T47D (cell line): ENCODE results near the gene C1orf105.
"Not testable (repeated sequence)": the region's sequence is repeated elsewhere in the genome, so short reads cannot be mapped to it uniquely, and the experiment has no call there.

ENCODE experiments used
- DNase-seq, 2 experiments: peaks; one replicate each; pipeline versions ENCODE4 v3.0.0 to v3.0.0-alpha.2; 2011 to 2012; ENCODE audit warnings: low read depth in 1 of 2, low spot score in 1 of 2
- JUND ChIP-seq: IDR thresholded peaks from 2 replicates; pipeline ENCODE4 v1.6.1; 2012; ENCODE audit warnings: low read depth
- in situ Hi-C: cut with HindIII; loops from 2 replicates; pipeline ENCODE4 v1.10.0; 2016; ENCODE audit warnings: low sequenced_read_pairs, low pct_unique_long_range_greater_than_20kb

Gene C1orf105

GRCh38 chr1:172416496-172417035 lies 3.9 kb upstream of the C1orf105 start:
- TF ChIP-seq JUND, result no peak
- DNase-seq, result no peak
- in situ Hi-C loops, result no loop called here

GRCh38 chr1:172417557-172417956 lies 2.9 kb upstream of the C1orf105 start:
- in situ Hi-C loops, result no loop called here
- TF ChIP-seq JUND, result no peak
- DNase-seq, result no peak

- in situ Hi-C loops, result no loop called here
- DNase-seq, result no peak
- TF ChIP-seq JUND, result no peak
These were observed 1.6 kb downstream of the C1orf105 start for GRCh38 chr1:172421974-172422604.

- DNase-seq, result no peak
- in situ Hi-C loops, result no loop called here
- no peak for TF ChIP-seq JUND
These were observed 2.9 kb downstream of the C1orf105 start for GRCh38 chr1:172423336-172423735.

- no peak for DNase-seq
- in situ Hi-C loops, result no loop called here
- no peak for TF ChIP-seq JUND
These were observed 4.9 kb downstream of the C1orf105 start for GRCh38 chr1:172425339-172425738.

- in situ Hi-C loops, result no loop called here
- DNase-seq, result no peak
- TF ChIP-seq JUND, result no peak
These were observed 6.7 kb downstream of the C1orf105 start for GRCh38 chr1:172427191-172427590.

GRCh38 chr1:172429331-172430127 lies 9.0 kb downstream of the C1orf105 start:
- peak; percentile 46 to 84 for DNase-seq
- in situ Hi-C loops, result no loop called here
- TF ChIP-seq JUND, result no peak

- DNase-seq, result no peak
- TF ChIP-seq JUND, result no peak
- in situ Hi-C loops, result no loop called here
These were observed 9.6 kb downstream of the C1orf105 start for GRCh38 chr1:172430128-172430454.

- TF ChIP-seq JUND, result no peak
- no peak for DNase-seq
- in situ Hi-C loops, result no loop called here
These were observed 10.7 kb downstream of the C1orf105 start for GRCh38 chr1:172431204-172431603.

- no peak for TF ChIP-seq JUND
- peak in 1 of 2 experiments; percentile 61 for DNase-seq
- in situ Hi-C loops, result no loop called here
These were observed 11.3 kb downstream of the C1orf105 start for GRCh38 chr1:172431721-172432192.

GRCh38 chr1:172437183-172437582 lies 16.7 kb downstream of the C1orf105 start:
- DNase-seq, in situ Hi-C loops: not testable (repeated sequence)

- DNase-seq, result no peak
- no peak for TF ChIP-seq JUND
- in situ Hi-C loops, result no loop called here
These were observed 21.9 kb downstream of the C1orf105 start for GRCh38 chr1:172442404-172442803.

GRCh38 chr1:172442843-172443565 lies 22.5 kb downstream of the C1orf105 start:
- in situ Hi-C loops, result no loop called here
- DNase-seq, result no peak
- no peak for TF ChIP-seq JUND
